Frontal cortex (tissue), 4 donors: ENCODE measurements around the gene LLGL1. TPM values are rescaled to one million over a fixed set of nuclear protein-coding genes. Genes with fewer than 3 reads are reported as not detected.

Experiments used
- DNase-seq, 2 donors: peaks; one replicate each; pipeline ENCODE4 v3.0.0; 2012; ENCODE audit warnings: low spot score in 2 of 2
- FAIRE-seq: peaks from 2 replicates; lab custom pipeline; 2012; peaks lifted over from hg19 to GRCh38; lab: Jason Lieb, UNC
- total RNA-seq: library from RNA; depleted of rRNA; stranded (reverse); fragments of >200 nt; gene quantifications from one replicate; pipeline ENCODE4 v1.2.3, GENCODE V29; 2014
- donor health status: control.
- donor health status: control.
- donor health status: control.

Gene LLGL1
- 30.2 TPM for total RNA-seq

- FAIRE-seq (no peak), DNase-seq (peak; percentile 100)
Observed at GRCh38 chr17:18225121-18225641, at the start of gene LLGL1. TSS of gene LLGL1 (plus strand) at chr17:18225635. CDS start at chr17:18225683, 48 bp downstream.

- no peak for DNase-seq
- FAIRE-seq = no peak
Observed at GRCh38 chr17:18176176-18176575, 49.3 kb upstream of the LLGL1 start.

GRCh38 chr17:18177133-18177532 lies 48.3 kb upstream of the LLGL1 start:
- DNase-seq (no peak), FAIRE-seq (no peak)

- no peak for FAIRE-seq
- DNase-seq = no peak
Observed at GRCh38 chr17:18177722-18178121, 47.7 kb upstream of the LLGL1 start.

DNA sequence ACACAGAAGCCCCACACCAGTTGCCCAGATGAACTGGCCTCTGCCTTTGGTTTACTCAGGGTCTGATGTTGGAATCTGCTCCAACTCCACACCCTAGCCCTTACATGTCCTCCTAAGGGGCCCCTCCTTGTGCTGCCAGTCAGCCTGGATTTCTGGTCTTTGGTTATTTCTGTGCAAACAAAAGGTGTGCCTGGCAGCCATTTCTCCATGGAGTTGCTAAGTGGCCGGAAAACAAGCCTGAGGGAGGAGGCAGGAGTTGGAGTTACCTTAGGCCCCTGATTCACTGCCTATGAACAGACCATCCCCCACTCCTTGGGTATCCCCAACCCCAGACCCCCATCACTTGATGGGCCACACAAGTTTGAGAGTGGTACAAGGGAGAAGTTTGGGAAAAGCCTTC lies 46.2 kb upstream of the LLGL1 start:
- no peak for FAIRE-seq
- DNase-seq = no peak

GRCh38 chr17:18179804-18180203 lies 45.6 kb upstream of the LLGL1 start:
- FAIRE-seq = no peak
- DNase-seq = no peak

DNA sequence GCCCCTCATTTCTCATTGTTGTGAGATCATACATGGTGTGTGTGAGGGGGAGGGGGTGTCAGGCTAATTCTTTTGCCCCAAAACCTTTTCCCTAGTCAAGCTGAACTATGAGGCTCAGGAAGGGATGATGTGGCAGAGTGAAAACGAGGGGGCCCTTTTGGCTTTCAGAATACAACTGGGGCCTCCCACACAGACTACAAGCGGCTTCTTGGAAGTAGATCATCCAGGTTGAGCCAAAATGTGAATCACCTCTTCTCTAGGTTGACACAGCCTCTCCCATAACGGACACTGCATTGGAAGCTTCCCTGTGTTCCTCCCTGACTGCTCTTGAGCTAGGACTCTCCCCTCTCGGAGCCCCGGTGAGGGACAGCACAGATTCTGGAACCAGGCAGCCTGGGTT lies 44.1 kb upstream of the LLGL1 start:
- DNase-seq = no peak
- no peak for FAIRE-seq

- no peak for FAIRE-seq
- DNase-seq = no peak
Observed at GRCh38 chr17:18182110-18182977, 43.1 kb upstream of the LLGL1 start.

DNA sequence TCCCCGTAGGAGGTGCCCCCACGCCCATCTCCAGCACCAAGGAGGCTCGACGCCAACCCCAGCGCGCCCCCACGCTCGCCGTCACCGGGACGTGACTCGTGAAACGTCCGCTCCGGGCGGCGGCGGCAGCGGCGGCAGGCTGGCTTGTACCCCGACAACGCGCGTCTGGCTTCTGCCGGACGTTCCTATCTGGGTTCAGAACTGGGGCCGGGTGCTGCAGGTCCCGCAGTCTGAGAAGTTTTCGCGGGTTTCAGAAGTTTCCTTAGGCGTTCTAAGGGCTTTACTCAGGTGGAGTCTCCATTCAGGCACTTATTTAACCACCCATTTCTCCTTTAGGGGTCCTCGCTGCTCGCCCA lies 42.5 kb upstream of the LLGL1 start:
- FAIRE-seq (no peak), DNase-seq (peak in 1 of 2 donors; percentile 82)

DNA sequence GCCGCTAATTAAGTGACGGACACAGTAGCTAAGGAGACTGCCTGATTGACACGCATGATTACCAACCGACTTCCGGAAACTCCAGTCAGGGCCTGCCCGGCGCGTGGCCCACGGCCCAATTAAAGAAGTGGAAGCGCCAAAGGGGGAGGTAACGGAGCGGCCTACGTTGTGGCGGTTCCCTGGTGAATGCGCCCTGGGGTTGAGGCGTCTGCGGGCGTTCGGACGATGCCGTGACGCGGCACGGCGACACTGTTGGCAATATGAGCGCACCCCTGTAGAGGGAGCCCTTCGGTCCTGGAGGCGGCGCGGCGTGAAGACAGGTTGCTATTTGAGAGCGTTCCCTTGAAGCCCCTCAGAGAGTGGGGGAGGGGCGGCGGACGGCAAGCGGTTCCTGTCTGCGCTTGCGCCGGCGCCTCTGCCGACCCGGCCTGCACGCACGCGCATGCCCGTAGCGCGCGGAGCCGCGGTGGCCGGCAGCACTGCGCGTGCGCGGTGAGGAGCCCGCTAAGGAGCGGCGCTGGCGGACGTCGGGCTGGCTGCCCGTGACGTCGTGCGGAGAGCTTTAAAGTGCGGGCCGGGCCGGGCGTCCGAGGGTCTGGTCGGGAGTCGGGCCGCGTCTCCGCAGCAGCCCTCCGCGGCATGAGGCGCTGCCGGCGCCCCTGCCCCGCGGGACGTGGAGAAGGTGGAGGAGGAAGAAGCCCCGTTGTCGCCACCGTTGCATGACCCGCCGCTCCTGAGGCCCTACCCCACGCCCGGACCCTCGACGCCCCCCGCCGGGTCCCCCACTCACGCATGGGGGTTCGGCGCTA lies 41.9 kb upstream of the LLGL1 start, which contains the start of gene ALKBH5:
TSS of gene ALKBH5 (plus strand) at position 495 of the 809 bp plus-strand sequence. CDS start 416 bp downstream, outside the sequence.
- no peak for FAIRE-seq
- peak; percentile 97 to 98 for DNase-seq

DNA sequence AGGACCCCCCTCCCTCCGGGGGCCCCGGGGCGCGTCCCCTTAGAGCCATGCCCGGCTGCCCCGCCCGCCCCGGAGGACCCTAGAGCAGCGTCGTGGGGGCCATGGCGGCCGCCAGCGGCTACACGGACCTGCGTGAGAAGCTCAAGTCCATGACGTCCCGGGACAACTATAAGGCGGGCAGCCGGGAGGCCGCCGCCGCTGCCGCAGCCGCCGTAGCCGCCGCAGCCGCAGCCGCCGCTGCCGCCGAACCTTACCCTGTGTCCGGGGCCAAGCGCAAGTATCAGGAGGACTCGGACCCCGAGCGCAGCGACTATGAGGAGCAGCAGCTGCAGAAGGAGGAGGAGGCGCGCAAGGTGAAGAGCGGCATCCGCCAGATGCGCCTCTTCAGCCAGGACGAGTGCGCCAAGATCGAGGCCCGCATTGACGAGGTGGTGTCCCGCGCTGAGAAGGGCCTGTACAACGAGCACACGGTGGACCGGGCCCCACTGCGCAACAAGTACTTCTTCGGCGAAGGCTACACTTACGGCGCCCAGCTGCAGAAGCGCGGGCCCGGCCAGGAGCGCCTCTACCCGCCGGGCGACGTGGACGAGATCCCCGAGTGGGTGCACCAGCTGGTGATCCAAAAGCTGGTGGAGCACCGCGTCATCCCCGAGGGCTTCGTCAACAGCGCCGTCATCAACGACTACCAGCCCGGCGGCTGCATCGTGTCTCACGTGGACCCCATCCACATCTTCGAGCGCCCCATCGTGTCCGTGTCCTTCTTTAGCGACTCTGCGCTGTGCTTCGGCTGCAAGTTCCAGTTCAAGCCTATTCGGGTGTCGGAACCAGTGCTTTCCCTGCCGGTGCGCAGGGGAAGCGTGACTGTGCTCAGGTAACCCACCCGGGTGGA lies 41.0 kb upstream of the LLGL1 start:
- DNase-seq = peak; percentile 44 to 55

GRCh38 chr17:18185391-18185790 lies 40.0 kb upstream of the LLGL1 start:
- FAIRE-seq = no peak
- no peak for DNase-seq

More for the DNA sequence above, 41.0 kb upstream of the LLGL1 start:
- no peak for FAIRE-seq

DNA sequence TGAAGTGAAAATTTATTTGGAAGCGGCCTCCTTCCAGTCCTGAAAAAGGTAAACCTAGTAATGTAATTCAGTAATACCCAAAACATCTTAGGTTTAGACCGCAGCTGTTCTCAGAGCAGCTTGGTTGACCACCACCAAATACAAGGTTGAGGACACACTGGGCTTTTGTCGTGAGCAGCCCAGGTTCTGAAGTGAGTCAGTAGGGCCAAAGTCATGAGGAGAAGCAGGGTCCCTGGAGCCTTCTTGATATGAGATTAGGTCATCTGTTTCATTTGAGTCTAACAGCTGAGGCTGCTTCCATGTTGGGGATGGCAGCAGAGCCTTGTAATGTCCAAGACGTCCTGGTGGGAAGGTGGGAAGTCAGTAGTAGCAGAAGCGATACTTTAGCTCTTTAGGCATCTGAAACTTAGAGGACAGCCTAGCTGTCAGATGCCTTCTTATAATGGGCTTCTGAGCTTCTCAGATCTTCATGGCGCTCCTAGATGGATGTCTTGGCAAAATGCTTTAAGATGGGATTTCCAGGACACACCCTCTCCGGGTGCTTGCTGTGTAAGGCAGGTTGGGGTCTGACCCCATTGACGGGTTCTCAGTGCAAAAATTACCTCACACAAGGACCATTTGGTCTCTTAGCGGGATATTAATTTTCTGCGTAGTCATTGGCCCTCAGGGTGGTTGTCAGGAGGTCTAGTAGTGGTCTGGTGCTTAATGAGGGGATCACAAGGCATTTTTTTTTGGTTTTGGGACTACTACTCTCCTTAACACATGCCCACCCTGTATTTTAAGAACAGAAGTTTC lies 39.4 kb upstream of the LLGL1 start:
- FAIRE-seq (no peak), DNase-seq (no peak)

GRCh38 chr17:18186627-18186982 lies 38.8 kb upstream of the LLGL1 start:
- peak in 1 of 2 donors; percentile 38 for DNase-seq
- FAIRE-seq = no peak

GRCh38 chr17:18187226-18187625 lies 38.2 kb upstream of the LLGL1 start:
- FAIRE-seq (no peak), DNase-seq (peak in 1 of 2 donors; percentile 44)

DNA sequence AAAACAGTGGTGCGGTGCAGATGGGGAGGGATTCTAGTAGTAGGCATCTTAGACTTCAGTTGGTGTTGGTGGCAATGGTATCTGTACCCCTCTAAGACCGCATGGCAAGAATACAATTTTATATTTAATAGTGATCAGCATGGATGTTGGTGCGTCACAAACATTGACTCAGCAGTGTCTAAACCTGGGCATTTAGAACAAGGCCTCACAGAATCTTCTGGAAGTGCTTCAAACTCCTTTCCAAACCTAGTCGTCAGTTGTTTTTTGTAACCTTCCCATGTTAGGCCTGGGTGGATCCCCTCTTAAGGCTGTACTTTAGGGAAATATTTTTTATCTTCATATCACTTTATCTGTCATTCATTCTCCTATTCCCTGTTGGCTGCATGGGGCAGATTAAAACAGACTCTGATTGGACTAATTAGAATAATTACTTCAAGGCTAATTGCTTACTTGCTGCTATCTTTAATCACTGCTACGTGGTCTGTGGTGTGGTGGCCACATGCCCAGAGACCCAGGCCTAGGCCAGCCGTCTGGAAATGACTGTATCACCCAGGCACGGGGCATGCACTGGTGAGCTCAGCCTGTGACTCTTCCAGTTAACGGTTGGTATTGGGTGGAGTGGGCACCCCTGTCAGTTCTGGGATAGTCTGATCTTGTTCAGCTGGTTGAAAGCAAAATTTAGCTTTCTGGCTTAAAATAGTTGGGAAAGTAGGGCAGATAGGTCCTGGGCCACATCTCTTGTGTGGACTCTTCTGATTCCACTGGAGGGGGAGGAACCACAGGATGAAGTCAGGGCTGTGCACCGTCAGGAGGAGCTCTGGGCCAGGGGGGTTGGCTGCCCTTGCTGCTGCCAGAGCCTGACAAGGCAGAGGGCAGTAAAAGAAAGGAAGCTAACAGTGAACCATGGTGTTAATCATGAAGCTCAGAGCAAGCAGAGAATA lies 37.3 kb upstream of the LLGL1 start:
- FAIRE-seq = no peak
- no peak for DNase-seq

- no peak for DNase-seq
- no peak for FAIRE-seq
Observed at GRCh38 chr17:18190628-18191235, 34.7 kb upstream of the LLGL1 start.
